HG03521 (cell line): ENCODE data around the gene LRRC73.
"Not testable (repeated sequence)": the region's sequence is repeated elsewhere in the genome, so short reads cannot be mapped to it uniquely, and the experiment has no call there.

ENCODE experiments used
- ATAC-seq: cut with Tn5 transposase; IDR thresholded peaks from one replicate; pipeline ENCODE4 v1.9.1; 2021; ENCODE audit warnings: mild to moderate bottlenecking, moderate library complexity; ENCODE audit not compliant: unreplicated experiment

LRRC73 gene

GRCh38 chr6:43467265-43467664 lies 42.9 kb downstream of the LRRC73 start:
- ATAC-seq, result not testable (repeated sequence)

GRCh38 chr6:43465948-43466347 lies 44.2 kb downstream of the LRRC73 start:
- no peak for ATAC-seq

GRCh38 chr6:43464337-43464736 lies 45.8 kb downstream of the LRRC73 start:
- ATAC-seq, result no peak

DNA sequence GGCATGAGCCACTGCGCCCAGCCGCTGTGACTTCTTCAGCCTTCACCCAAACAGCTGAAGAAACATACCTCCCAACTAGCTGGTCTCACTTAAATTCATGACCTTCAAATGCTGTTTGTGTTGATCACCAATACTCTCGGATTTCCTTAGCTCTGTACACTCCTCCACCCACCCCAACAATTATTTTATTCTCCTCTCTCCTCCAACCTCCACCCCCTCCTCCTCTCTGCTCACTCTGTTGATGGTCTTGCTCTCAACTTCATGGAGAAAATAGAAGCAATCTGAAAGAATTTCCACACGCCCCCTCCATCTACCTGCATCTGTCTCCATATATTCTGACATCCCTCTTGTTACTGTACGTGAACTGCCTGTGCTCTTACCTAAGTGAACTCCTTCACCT lies 48.2 kb downstream of the LRRC73 start:
- ATAC-seq, result no peak

- no peak for ATAC-seq
Observed at GRCh38 chr6:43460032-43460431, 50.1 kb downstream of the LRRC73 start.

DNA sequence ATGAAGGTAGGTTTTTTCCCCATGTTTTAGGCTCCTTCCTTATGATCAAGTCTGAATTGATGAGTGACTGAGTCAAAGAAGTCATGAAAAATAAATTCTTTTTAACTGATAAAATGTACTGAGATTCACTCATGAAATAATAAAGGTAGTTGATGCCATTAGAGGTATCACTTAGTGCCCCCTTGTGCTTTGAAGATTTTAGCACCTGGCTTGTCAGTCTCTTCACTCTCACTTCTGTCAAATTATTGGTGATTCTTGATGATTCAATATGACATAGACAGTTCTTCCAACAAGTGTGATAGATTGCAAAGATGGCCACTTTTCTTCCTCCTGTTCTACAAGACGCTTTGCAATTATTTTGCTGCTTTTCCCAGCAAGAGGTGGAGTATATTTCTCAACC lies 50.6 kb downstream of the LRRC73 start:
- ATAC-seq, result no peak

DNA sequence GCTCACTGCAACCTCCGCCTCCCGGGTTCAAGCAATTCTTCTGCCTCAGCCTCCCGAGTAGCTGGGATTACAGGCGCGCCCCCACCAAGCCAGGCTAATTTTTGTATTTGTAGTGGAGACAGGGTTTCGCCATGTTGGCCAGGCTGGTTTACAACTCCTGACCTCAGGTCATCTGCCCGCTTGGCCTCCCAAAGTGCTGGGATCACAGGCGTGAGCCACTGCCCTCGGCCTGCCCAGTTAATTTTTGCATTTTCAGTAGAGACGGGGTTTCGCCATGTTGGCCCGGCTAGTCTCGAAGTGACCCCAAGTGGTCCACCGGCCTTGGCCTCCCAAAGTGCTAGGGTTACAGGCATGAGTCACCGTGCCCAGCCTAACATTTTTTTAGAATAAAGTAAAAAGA lies 52.0 kb downstream of the LRRC73 start:
- ATAC-seq, result not testable (repeated sequence)

DNA sequence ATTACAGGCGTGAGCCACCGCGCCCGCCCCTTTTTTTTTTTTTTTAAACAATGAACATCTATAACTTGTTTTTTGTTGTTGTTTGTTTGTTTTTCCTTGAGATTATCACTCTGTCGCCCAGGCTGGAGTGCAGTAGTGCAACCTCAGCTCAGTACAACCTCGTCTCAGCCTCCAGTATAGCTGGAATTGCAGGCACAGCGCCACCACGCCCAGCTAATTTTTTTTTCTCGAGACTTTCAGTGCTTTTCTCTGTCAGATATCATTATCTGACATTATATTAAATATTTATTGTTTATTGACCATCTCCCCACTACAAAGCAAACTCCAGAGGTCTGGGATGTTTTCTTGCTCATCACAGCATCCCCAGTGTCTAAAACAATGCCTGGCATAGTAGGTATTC lies 52.5 kb downstream of the LRRC73 start:
- ATAC-seq, result no peak
